ENCODE results near the gene THBD.

DNA sequence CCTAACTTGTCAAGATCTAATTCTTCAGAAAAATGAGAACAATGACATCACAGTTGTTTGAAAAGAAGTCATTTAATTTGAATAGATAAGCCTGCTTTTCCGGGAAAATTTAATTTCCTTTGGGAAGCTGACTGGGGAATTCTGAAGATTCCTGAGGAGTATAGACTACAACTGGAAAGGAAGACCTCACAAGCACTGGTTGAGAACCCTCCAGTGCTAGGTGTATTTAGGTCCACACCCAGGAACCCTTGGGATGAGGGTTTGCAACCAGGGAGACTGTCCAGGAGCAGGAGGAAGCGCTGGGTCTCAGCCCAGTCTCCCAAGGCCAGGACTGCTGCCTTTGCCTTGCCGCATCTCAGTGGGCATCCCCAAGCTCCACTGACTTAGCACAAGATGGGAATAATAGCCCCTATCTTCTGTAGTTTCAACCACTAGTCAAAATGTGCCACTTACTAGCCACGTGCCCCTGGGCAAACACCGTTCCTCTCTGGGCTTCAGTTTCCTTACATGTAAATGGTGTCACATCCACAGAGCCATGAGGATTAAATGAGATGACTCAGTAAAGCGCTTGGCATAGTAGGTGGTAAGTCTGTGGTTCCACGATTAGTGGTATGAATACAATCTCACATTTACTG lies 43.5 kb upstream of the THBD start:
- no peak for TF ChIP-seq POLR2A (IDR thresholded peaks at IDR 0.05; ENCODE audit: extremely low read depth, insufficient read length)
- TF ChIP-seq, protein P1, sequence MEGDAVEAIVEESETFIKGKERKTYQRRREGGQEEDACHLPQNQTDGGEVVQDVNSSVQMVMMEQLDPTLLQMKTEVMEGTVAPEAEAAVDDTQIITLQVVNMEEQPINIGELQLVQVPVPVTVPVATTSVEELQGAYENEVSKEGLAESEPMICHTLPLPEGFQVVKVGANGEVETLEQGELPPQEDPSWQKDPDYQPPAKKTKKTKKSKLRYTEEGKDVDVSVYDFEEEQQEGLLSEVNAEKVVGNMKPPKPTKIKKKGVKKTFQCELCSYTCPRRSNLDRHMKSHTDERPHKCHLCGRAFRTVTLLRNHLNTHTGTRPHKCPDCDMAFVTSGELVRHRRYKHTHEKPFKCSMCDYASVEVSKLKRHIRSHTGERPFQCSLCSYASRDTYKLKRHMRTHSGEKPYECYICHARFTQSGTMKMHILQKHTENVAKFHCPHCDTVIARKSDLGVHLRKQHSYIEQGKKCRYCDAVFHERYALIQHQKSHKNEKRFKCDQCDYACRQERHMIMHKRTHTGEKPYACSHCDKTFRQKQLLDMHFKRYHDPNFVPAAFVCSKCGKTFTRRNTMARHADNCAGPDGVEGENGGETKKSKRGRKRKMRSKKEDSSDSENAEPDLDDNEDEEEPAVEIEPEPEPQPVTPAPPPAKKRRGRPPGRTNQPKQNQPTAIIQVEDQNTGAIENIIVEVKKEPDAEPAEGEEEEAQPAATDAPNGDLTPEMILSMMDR (IDR thresholded peaks at IDR 0.05; ENCODE audit: low read depth, low read length), result no peak

All from NB4 (cell line).